Activated CD4-positive, alpha-beta T cell treated with anti-CD3 and anti-CD28 coated beads for 48 hours (primary cell): ENCODE results near the gene IFNL3.
"Not testable (repeated sequence)": the region's sequence is repeated elsewhere in the genome, so short reads cannot be mapped to it uniquely, and the experiment has no call there.

ENCODE experiments used
- DNase-seq: peaks from one replicate; pipeline ENCODE4 v3.0.0-alpha.2; 2020

IFNL3 gene

GRCh38 chr19:39244410-39245100 is at the start of gene IFNL3:
Gene IFNL3 (minus strand): TSS chr19:39245006. CDS start chr19:39244967, 39 bp downstream.
- not testable (repeated sequence) for DNase-seq

GRCh38 chr19:39293394-39293793 is 48.6 kb upstream of the IFNL3 start:
- no peak for DNase-seq

GRCh38 chr19:39284032-39284431 is 39.2 kb upstream of the IFNL3 start:
- DNase-seq = no peak

- DNase-seq = no peak
Observed at GRCh38 chr19:39282021-39282420, 37.2 kb upstream of the IFNL3 start.

GRCh38 chr19:39277598-39277997 is 32.8 kb upstream of the IFNL3 start:
- no peak for DNase-seq

- DNase-seq = no peak
Observed at GRCh38 chr19:39276740-39277139, 31.9 kb upstream of the IFNL3 start.

GRCh38 chr19:39275578-39275977 is 30.8 kb upstream of the IFNL3 start:
- no peak for DNase-seq

GRCh38 chr19:39273859-39274258 is 29.1 kb upstream of the IFNL3 start:
- not testable (repeated sequence) for DNase-seq

GRCh38 chr19:39270036-39270871 is 25.4 kb upstream of the IFNL3 start:
- no peak for DNase-seq

GRCh38 chr19:39269369-39269768 is 24.6 kb upstream of the IFNL3 start:
- DNase-seq = not testable (repeated sequence)

GRCh38 chr19:39268531-39269223 is 23.9 kb upstream of the IFNL3 start:
- not testable (repeated sequence) for DNase-seq

GRCh38 chr19:39268085-39268484 is 23.3 kb upstream of the IFNL3 start, which contains the start of gene IFNL2:
Gene IFNL2 (plus strand): TSS chr19:39268396. CDS start chr19:39268569, 173 bp downstream.
- not testable (repeated sequence) for DNase-seq

GRCh38 chr19:39265321-39265916 is 20.6 kb upstream of the IFNL3 start:
- peak; percentile 34 for DNase-seq

GRCh38 chr19:39264306-39265290 is 19.8 kb upstream of the IFNL3 start:
- no peak for DNase-seq

GRCh38 chr19:39263912-39264305 is 19.1 kb upstream of the IFNL3 start:
- no peak for DNase-seq

GRCh38 chr19:39262496-39262895 is 17.7 kb upstream of the IFNL3 start:
- no peak for DNase-seq

GRCh38 chr19:39261704-39262103 is 16.9 kb upstream of the IFNL3 start:
- DNase-seq = no peak

GRCh38 chr19:39257227-39257626 is 12.4 kb upstream of the IFNL3 start:
- no peak for DNase-seq

- DNase-seq = no peak
Observed at GRCh38 chr19:39254531-39255345, 9.9 kb upstream of the IFNL3 start.

GRCh38 chr19:39253374-39254149 is 8.8 kb upstream of the IFNL3 start:
- no peak for DNase-seq
